Measurements from ENCODE around the gene CD209. TPM values are rescaled to one million over a fixed set of nuclear protein-coding genes. Genes with fewer than 3 reads are reported as not detected.

The CD209 gene
- not detected in 5 replicates for total RNA-seq (2022; extraction: Qiagen RNA extraction)

GRCh38 chr19:7746903-7747884 lies at the start of gene CD209:
CD209 (minus strand) TSS chr19:7747534; CDS start chr19:7747511, 23 bp downstream.

GRCh38 chr19:7762719-7763293 lies 15.5 kb upstream of the CD209 start, which contains the start of gene CLEC4M:
CLEC4M (plus strand) TSS chr19:7763243; CDS start chr19:7763267, 24 bp downstream.

GRCh38 chr19:7732045-7732444 lies 15.3 kb downstream of the CD209 start, which contains the start of gene CLEC4G:
CLEC4G (minus strand) TSS chr19:7732110; CDS start chr19:7732102, 8 bp downstream.

GRCh38 chr19:7701654-7702457 lies 45.5 kb downstream of the CD209 start, which contains the start of gene FCER2:
FCER2 (minus strand) TSS chr19:7702131; CDS start chr19:7699760, 2,371 bp downstream.

Other genes with a start within 250 kb of the CD209 start
- 16.7 to 21.1 TPM (median 18.2 TPM) in 5 replicates for gene ZNF358, start 231.4 kb downstream of the CD209 start, total RNA-seq (2022; extraction: Qiagen RNA extraction)
- gene MCOLN1, start 224.9 kb downstream of the CD209 start, total RNA-seq (2022; extraction: Qiagen RNA extraction) = 9.4 to 12.8 TPM (median 12.3 TPM) in 5 replicates
- gene PNPLA6, start 211.8 kb downstream of the CD209 start, total RNA-seq (2022; extraction: Qiagen RNA extraction) = 27.7 to 34.6 TPM (median 31.9 TPM) in 5 replicates
- gene CAMSAP3, start 151.7 kb downstream of the CD209 start, total RNA-seq (2022; extraction: Qiagen RNA extraction) = 4.1 to 6.2 TPM (median 5.4 TPM) in 5 replicates
- 23.3 to 26.8 TPM (median 25.1 TPM) in 5 replicates for gene XAB2, start 118.0 kb downstream of the CD209 start, total RNA-seq (2022; extraction: Qiagen RNA extraction)
- 50.7 to 61.5 TPM (median 55.6 TPM) in 5 replicates for gene PET100, start 117.7 kb downstream of the CD209 start, total RNA-seq (2022; extraction: Qiagen RNA extraction)
- 0.26 TPM in 1 of 5 replicates, not detected in the others for gene PCP2, start 113.8 kb downstream of the CD209 start, total RNA-seq (2022; extraction: Qiagen RNA extraction)
- gene STXBP2, start 110.4 kb downstream of the CD209 start, total RNA-seq (2022; extraction: Qiagen RNA extraction) = 35.0 to 43.8 TPM (median 39.3 TPM) in 5 replicates
- not detected in 5 replicates for gene RETN, start 78.5 kb downstream of the CD209 start, total RNA-seq (2022; extraction: Qiagen RNA extraction)
- gene MCEMP1, start 70.4 kb downstream of the CD209 start, total RNA-seq (2022; extraction: Qiagen RNA extraction) = not detected in 5 replicates
- 38.8 to 107 TPM (median 101 TPM) in 5 replicates for gene TRAPPC5, start 66.7 kb downstream of the CD209 start, total RNA-seq (2022; extraction: Qiagen RNA extraction)
- gene FCER2, start 45.4 kb downstream of the CD209 start, total RNA-seq (2022; extraction: Qiagen RNA extraction) = not detected in 5 replicates
- not detected in 5 replicates for gene CLEC4G, start 15.4 kb downstream of the CD209 start, total RNA-seq (2022; extraction: Qiagen RNA extraction)
- gene CLEC4M, start 15.7 kb upstream of the CD209 start, total RNA-seq (2022; extraction: Qiagen RNA extraction) = not detected in 5 replicates
- 1.3 to 2.1 TPM (median 1.8 TPM) in 5 replicates for gene EVI5L, start 82.7 kb upstream of the CD209 start, total RNA-seq (2022; extraction: Qiagen RNA extraction)
- 0.21 to 0.67 TPM (median 0.41 TPM) in 5 replicates for gene PRR36, start 126.9 kb upstream of the CD209 start, total RNA-seq (2022; extraction: Qiagen RNA extraction)
- gene LRRC8E, start 141.0 kb upstream of the CD209 start, total RNA-seq (2022; extraction: Qiagen RNA extraction) = 4.9 to 6.7 TPM (median 6.0 TPM) in 5 replicates
- 13.3 to 15.8 TPM (median 14.8 TPM) in 5 replicates for gene MAP2K7, start 156.3 kb upstream of the CD209 start, total RNA-seq (2022; extraction: Qiagen RNA extraction)
- 1.0 to 2.4 TPM (median 1.6 TPM) in 5 replicates for gene TGFBR3L, start 167.3 kb upstream of the CD209 start, total RNA-seq (2022; extraction: Qiagen RNA extraction)
- gene SNAPC2, start 172.8 kb upstream of the CD209 start, total RNA-seq (2022; extraction: Qiagen RNA extraction) = 19.8 to 29.6 TPM (median 29.0 TPM) in 5 replicates
- 7.7 to 21.3 TPM (median 20.5 TPM) in 5 replicates for gene CTXN1, start 178.6 kb upstream of the CD209 start, total RNA-seq (2022; extraction: Qiagen RNA extraction)
- 24.2 to 28.9 TPM (median 25.6 TPM) in 5 replicates for gene TIMM44, start 196.1 kb upstream of the CD209 start, total RNA-seq (2022; extraction: Qiagen RNA extraction)

Measured in A549 treated with Hydrocortisone at 1 μM for 4 hours (cell line).